Breast epithelium (tissue), 3 donors: ENCODE data around the gene RPN1.

Experiments used
- POLR2A ChIP-seq: fragments of 450-650 bp; IDR thresholded peaks from one replicate; pipeline ENCODE4 v1.6.1; 2016; ENCODE audit warnings: antibody characterized with exemption, mild to moderate bottlenecking, moderate library complexity
- POLR2AphosphoS5 ChIP-seq, 3 donors: sonication (generic); formaldehyde crosslinking; IDR thresholded peaks; one replicate each; pipeline ENCODE4 v1.6.1; 2017; ENCODE audit warnings: antibody characterized with exemption in 3 of 3
- TF ChIP-seq, protein P1 (sequence below), 3 donors: fragments of 450-650 bp; IDR thresholded peaks; one replicate each; pipeline ENCODE4 v1.5.1; 2016 to 2017; ENCODE audit warnings: antibody characterized with exemption in 3 of 3, mild to moderate bottlenecking in 3 of 3, moderate library complexity in 3 of 3

DNA sequence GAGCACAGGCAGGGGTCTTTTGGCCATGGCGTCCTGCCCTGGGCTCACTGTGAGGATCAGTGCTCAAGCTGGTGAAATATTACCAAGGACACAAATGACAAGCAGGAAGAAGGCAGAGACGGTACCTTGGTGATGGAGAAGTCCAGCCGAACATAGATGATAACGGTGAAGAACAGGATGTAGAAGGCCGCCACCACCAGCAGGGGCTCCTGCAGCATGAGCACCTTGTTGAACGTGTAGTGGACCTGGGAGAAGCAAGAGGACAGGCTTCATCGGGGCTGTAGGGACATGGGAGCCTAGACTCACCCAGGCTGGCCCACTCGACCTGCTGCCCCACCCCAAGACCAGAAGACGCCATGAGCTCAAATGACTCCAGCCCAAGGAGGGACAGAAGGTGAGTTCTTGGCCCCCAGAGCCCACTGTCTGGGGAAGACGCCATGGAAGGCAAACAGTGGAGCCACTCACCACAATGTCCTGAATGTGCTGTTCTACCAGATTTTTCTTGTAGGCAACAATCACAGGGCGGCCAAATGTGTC lies 25.1 kb downstream of the RPN1 start:
- TF ChIP-seq, protein P1, sequence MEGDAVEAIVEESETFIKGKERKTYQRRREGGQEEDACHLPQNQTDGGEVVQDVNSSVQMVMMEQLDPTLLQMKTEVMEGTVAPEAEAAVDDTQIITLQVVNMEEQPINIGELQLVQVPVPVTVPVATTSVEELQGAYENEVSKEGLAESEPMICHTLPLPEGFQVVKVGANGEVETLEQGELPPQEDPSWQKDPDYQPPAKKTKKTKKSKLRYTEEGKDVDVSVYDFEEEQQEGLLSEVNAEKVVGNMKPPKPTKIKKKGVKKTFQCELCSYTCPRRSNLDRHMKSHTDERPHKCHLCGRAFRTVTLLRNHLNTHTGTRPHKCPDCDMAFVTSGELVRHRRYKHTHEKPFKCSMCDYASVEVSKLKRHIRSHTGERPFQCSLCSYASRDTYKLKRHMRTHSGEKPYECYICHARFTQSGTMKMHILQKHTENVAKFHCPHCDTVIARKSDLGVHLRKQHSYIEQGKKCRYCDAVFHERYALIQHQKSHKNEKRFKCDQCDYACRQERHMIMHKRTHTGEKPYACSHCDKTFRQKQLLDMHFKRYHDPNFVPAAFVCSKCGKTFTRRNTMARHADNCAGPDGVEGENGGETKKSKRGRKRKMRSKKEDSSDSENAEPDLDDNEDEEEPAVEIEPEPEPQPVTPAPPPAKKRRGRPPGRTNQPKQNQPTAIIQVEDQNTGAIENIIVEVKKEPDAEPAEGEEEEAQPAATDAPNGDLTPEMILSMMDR (IDR thresholded peaks at IDR 0.05): no peak
- TF ChIP-seq POLR2A: no peak
- no peak for TF ChIP-seq POLR2AphosphoS5 (IDR thresholded peaks at IDR 0.05)
